GM23248 (cell line): Measurements from ENCODE around the gene PRDM16. TPM values are rescaled to one million over a fixed set of nuclear protein-coding genes. Genes with fewer than 3 reads are reported as not detected.

Source experiments
- DNase-seq: peaks from one replicate; pipeline ENCODE4 v3.0.0-alpha.2; 2015
- H2AFZ ChIP-seq: fragments of 200-600 bp; sonication (generic); 2 replicates; pipeline ENCODE4 v1.6.1; 2016; ENCODE audit warnings: antibody characterized with exemption
- H3F3A ChIP-seq: fragments of 200-600 bp; sonication (generic); 2 replicates; pipeline ENCODE4 v1.6.1; 2016; ENCODE audit warnings: mild to moderate bottlenecking, antibody characterized with exemption, mixed run types; ENCODE audit not compliant: insufficient read depth
- H3K27ac ChIP-seq: fragments of 200-600 bp; sonication (generic); 2 replicates; pipeline ENCODE4 v1.5.1; 2016; ENCODE audit warnings: mild to moderate bottlenecking
- H3K27me3 ChIP-seq: fragments of 200-600 bp; sonication (generic); replicated peaks from 2 replicates; pipeline ENCODE4 v1.6.1; 2016; ENCODE audit warnings: mild to moderate bottlenecking; ENCODE audit not compliant: insufficient read depth
- H3K36me3 ChIP-seq: fragments of 200-600 bp; sonication (generic); 2 replicates; pipeline ENCODE4 v1.6.1; 2016; ENCODE audit warnings: low read depth, mild to moderate bottlenecking
- H3K4me1 ChIP-seq: fragments of 200-600 bp; sonication (generic); 2 replicates; pipeline ENCODE4 v1.6.1; 2016; ENCODE audit warnings: mild to moderate bottlenecking; ENCODE audit not compliant: insufficient read depth
- H3K4me2 ChIP-seq: fragments of 200-600 bp; sonication (generic); one replicate; pipeline ENCODE4 v1.6.1; 2016; ENCODE audit warnings: mild to moderate bottlenecking; ENCODE audit not compliant: unreplicated experiment
- H3K4me3 ChIP-seq: fragments of 200-600 bp; sonication (generic); 2 replicates; pipeline ENCODE4 v1.5.1; 2016; ENCODE audit warnings: mild to moderate bottlenecking
- H3K79me2 ChIP-seq: fragments of 200-600 bp; sonication (generic); 2 replicates; pipeline ENCODE4 v1.6.1; 2016; ENCODE audit warnings: mild to moderate bottlenecking; ENCODE audit not compliant: insufficient read depth
- H3K9ac ChIP-seq: fragments of 200-600 bp; sonication (generic); 2 replicates; pipeline ENCODE4 v1.6.1; 2016; ENCODE audit warnings: mild to moderate bottlenecking
- H3K9me2 ChIP-seq: fragments of 200-600 bp; sonication (generic); 2 replicates; pipeline ENCODE4 v1.6.1; 2016; ENCODE audit warnings: mixed run types, mild to moderate bottlenecking, moderate library complexity; ENCODE audit not compliant: insufficient read depth
- H3K9me3 ChIP-seq: fragments of 200-600 bp; sonication (generic); one replicate; pipeline ENCODE4 v1.6.1; 2017; ENCODE audit warnings: low read depth
- H4K20me1 ChIP-seq: fragments of 200-600 bp; sonication (generic); 2 replicates; pipeline ENCODE4 v1.6.0; 2016; ENCODE audit not compliant: insufficient read depth
- EZH2 ChIP-seq: fragments of 200-600 bp; sonication (generic); IDR thresholded peaks from 2 replicates; pipeline ENCODE4 v1.6.1; 2018; ENCODE audit warnings: antibody characterized with exemption, mild to moderate bottlenecking; ENCODE audit not compliant: insufficient read depth, poor library complexity, severe bottlenecking
- EZH2phosphoT487 ChIP-seq: fragments of 200-600 bp; sonication (generic); IDR thresholded peaks from 2 replicates; pipeline ENCODE4 v1.6.1; 2018; ENCODE audit warnings: antibody characterized with exemption, moderate library complexity, mild to moderate bottlenecking, low read depth; ENCODE audit not compliant: insufficient read depth
- WGBS, 2 experiments: methylation state at CpG; one replicate each; pipeline ENCODE4 v1.1.6; 2015 to 2017; ENCODE audit warnings: low lambda C conversion rate in 2 of 2, low coverage in 1 of 2; ENCODE audit errors: missing lambda C conversion rate in 2 of 2; 5-methylcytosine and 5-hydroxymethylcytosine counted together
- in situ Hi-C: fragments of 300-500 bp; cut with MboI; formaldehyde crosslinking; loops from 2 replicates; pipeline ENCODE4 v1.15.0; 2020
- polyA plus RNA-seq: library from polyadenylated mRNA; unstranded; fragments of >200 nt; fragmentation: Nextera tagmentation; extraction: Ambion mirVana; gene quantifications from 2 replicates; pipeline ENCODE4 v1.2.1, GENCODE V29; 2016
- total RNA-seq: library from RNA; depleted of rRNA; stranded (reverse); fragments of >200 nt; shearing (Covaris generic); gene quantifications from 2 replicates; pipeline ENCODE4 v1.2.3, GENCODE V29; 2014

PRDM16 gene
- total and polyA plus RNA-seq, 2 experiments from 2014 or later: 0.18 TPM; not detected in 1

GRCh38 chr1:3073489-3074296 lies 4.7 kb downstream of the PRDM16 start:
- no peak for DNase-seq
- no peak overlapping the region for H3K27ac ChIP-seq
- H3K27me3 ChIP-seq: peaks cover 65% of the 10 kb centered on the region
- WGBS, 2 experiments: 7% methylated on average over 45 to 52 of the region's 82 CpGs
- TF ChIP-seq EZH2phosphoT487 (no peak), EZH2 (no peak)
- H3K9ac ChIP-seq: no peak overlapping the region
- no peaks in the 10 kb centered on the region for H3K36me3 ChIP-seq
- H2AFZ ChIP-seq: no peak overlapping the region
- no peaks in the 10 kb centered on the region for H3F3A ChIP-seq
- no peak overlapping the region for H3K4me2 ChIP-seq
- no peaks in the 10 kb centered on the region for H3K9me2 ChIP-seq
- no peaks in the 10 kb centered on the region for H3K79me2 ChIP-seq
- H3K4me3 ChIP-seq: no peak overlapping the region
- H4K20me1 ChIP-seq: no peaks in the 10 kb centered on the region
- H3K4me1 ChIP-seq: no peaks in the 10 kb centered on the region
- no peaks in the 10 kb centered on the region for H3K9me3 ChIP-seq
- in situ Hi-C loops: no loop called here

GRCh38 chr1:3074297-3074741 lies 5.3 kb downstream of the PRDM16 start:
- Histone ChIP-seq H3K27me3 (peaks cover 61% of the 10 kb centered on the region), H4K20me1 (no peaks in the 10 kb centered on the region), H3K79me2 (no peaks in the 10 kb centered on the region), H3K4me3 (no peak overlapping the region), H3K36me3 (no peaks in the 10 kb centered on the region), H3K4me1 (no peaks in the 10 kb centered on the region), H3K9ac (no peak overlapping the region), H3K9me3 (no peaks in the 10 kb centered on the region), H2AFZ (no peak overlapping the region), H3K4me2 (no peak overlapping the region), H3K27ac (no peak overlapping the region), H3F3A (no peaks in the 10 kb centered on the region), H3K9me2 (no peaks in the 10 kb centered on the region)
- TF ChIP-seq EZH2phosphoT487: no peak
- no peak for TF ChIP-seq EZH2
- DNase-seq: no peak
- WGBS, 2 experiments: 48 to 49% methylated on average over 13 of the region's 13 CpGs
- in situ Hi-C loops: no loop called here

- Histone ChIP-seq H4K20me1 (no peaks in the 10 kb centered on the region), H3K9me3 (no peaks in the 10 kb centered on the region), H3K4me3 (no peak overlapping the region), H3F3A (no peaks in the 10 kb centered on the region), H3K27me3 (peaks cover 58% of the 10 kb centered on the region), H3K4me1 (no peaks in the 10 kb centered on the region), H2AFZ (no peak overlapping the region), H3K79me2 (no peaks in the 10 kb centered on the region), H3K9ac (no peak overlapping the region), H3K27ac (no peak overlapping the region), H3K4me2 (no peak overlapping the region), H3K36me3 (no peaks in the 10 kb centered on the region), H3K9me2 (no peaks in the 10 kb centered on the region)
- in situ Hi-C loops: no loop called here
- no peak for TF ChIP-seq EZH2
- TF ChIP-seq EZH2phosphoT487: no peak
- WGBS, 2 experiments: 88% methylated on average over 12 of the region's 12 CpGs
- no peak for DNase-seq
Measured at GRCh38 chr1:3074800-3075199, 5.8 kb downstream of the PRDM16 start.

GRCh38 chr1:3075666-3076362 lies 6.8 kb downstream of the PRDM16 start:
- Histone ChIP-seq H3K79me2 (no peaks in the 10 kb centered on the region), H4K20me1 (no peaks in the 10 kb centered on the region), H3K36me3 (no peaks in the 10 kb centered on the region), H3K27ac (no peak overlapping the region), H3K27me3 (peaks cover 59% of the 10 kb centered on the region), H3K9me3 (no peaks in the 10 kb centered on the region), H3K4me2 (no peak overlapping the region), H2AFZ (no peak overlapping the region), H3K4me3 (no peak overlapping the region), H3K9ac (no peak overlapping the region), H3F3A (no peaks in the 10 kb centered on the region), H3K9me2 (no peaks in the 10 kb centered on the region), H3K4me1 (no peaks in the 10 kb centered on the region)
- TF ChIP-seq EZH2phosphoT487 (no peak), EZH2 (no peak)
- 59 to 63% methylated on average over 36 of the region's 36 CpGs for WGBS, 2 experiments
- in situ Hi-C loops: no loop called here
- no peak for DNase-seq
